ENCODE results near the gene SEL1L3. TPM values are rescaled to one million over a fixed set of nuclear protein-coding genes. Genes with fewer than 3 reads are reported as not detected.

The SEL1L3 gene
- total RNA-seq, 1 donor from 2014 or later, result 91.8 TPM

DNA sequence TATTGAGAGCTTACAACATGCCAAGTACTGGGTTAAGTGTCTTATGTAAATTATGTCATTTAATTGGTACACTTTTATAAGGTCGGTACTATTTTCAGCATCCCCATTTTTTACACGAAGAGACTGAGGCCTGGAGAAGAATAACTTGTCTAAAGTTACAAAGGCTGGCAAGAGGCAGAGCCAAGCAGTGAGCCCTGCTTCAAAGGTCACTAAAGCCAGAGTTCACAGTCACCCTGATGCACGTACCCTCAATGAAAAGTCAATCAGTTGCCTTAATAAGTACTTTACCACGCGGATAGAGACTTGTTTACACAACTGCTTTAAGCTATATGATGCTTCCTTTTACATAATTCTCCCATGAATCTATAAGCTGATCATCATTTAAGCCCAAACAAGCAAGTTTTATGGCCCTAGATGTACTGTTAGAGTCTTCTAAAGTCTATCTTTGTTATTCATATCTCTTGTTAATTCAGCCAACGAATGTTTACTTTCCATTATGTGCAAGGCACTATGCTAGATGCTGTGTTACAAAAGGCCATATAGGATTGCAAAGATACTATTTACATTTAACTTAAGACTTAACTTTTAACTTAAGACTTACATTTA lies 57.4 kb downstream of the SEL1L3 start:
- H3K4me1 Mint-ChIP-seq (ENCODE audit: unreplicated experiment), result no peaks in the 10 kb centered on the region
- no peaks in the 10 kb centered on the region for H3K27me3 Mint-ChIP-seq (ENCODE audit: unreplicated experiment)
- TF ChIP-seq, protein P1, sequence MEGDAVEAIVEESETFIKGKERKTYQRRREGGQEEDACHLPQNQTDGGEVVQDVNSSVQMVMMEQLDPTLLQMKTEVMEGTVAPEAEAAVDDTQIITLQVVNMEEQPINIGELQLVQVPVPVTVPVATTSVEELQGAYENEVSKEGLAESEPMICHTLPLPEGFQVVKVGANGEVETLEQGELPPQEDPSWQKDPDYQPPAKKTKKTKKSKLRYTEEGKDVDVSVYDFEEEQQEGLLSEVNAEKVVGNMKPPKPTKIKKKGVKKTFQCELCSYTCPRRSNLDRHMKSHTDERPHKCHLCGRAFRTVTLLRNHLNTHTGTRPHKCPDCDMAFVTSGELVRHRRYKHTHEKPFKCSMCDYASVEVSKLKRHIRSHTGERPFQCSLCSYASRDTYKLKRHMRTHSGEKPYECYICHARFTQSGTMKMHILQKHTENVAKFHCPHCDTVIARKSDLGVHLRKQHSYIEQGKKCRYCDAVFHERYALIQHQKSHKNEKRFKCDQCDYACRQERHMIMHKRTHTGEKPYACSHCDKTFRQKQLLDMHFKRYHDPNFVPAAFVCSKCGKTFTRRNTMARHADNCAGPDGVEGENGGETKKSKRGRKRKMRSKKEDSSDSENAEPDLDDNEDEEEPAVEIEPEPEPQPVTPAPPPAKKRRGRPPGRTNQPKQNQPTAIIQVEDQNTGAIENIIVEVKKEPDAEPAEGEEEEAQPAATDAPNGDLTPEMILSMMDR (IDR thresholded peaks at IDR 0.05; ENCODE audit: unreplicated experiment), result no peak
- H3K27ac Mint-ChIP-seq (ENCODE audit: unreplicated experiment), result no peak overlapping the region
- H3K36me3 Mint-ChIP-seq (ENCODE audit: low read depth, unreplicated experiment), result peaks cover 34% of the 10 kb centered on the region
- H3K9me3 Mint-ChIP-seq (ENCODE audit: unreplicated experiment), result no peaks in the 10 kb centered on the region
- DNase-seq (ENCODE audit: low spot score), result no peak
- no peak overlapping the region for H3K4me3 Mint-ChIP-seq (ENCODE audit: unreplicated experiment)

DNA sequence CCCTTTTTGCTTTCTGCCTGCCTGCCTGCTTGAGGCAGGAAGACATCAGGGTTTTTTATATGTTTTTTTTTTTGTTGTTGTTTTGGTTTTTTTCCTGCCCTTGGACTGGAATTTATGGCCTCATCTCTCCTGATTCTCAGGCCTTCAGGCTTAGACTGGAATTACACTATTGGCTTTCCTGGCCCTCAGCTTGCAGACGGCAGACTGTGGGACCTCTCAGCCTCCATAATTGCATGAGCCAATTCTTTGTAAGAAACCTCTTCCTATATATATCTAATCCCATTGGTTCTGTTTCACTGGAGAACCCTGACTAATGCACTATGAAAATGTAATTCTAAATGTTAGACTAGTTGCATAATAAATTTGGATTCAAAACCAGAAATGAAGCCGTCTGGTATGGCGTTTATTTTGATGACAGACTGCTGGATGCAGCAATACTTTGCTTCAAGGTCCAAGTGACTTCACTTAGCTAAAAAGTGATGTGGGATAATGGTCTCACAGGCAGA lies 59.0 kb downstream of the SEL1L3 start:
- peaks cover 49% of the 10 kb centered on the region for H3K36me3 Mint-ChIP-seq (ENCODE audit: low read depth, unreplicated experiment)
- no peak for DNase-seq (ENCODE audit: low spot score)

DNA sequence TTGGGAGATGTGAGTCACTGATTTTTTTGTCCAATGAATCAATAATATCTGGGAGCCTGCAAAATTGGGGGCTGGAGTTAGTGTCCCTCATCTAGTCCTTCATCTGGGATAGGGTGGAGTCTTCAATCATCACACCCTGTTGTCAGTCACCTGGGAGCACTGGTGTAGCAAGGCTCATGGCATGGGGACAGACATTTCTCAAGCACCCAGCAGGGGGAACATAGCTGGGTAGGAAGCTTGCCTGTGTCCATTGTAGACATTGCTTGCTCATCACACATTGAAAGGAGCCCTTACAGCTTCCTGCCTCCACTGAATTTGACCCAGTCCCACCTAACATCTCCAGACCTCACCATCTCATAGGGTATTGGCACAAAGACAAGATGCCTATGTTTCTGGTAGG lies 61.2 kb downstream of the SEL1L3 start:
- no peak for DNase-seq (ENCODE audit: low spot score)

More for the DNA sequence above, 59.0 kb downstream of the SEL1L3 start:
- H3K4me1 Mint-ChIP-seq (ENCODE audit: unreplicated experiment), result no peaks in the 10 kb centered on the region
- H3K9me3 Mint-ChIP-seq (ENCODE audit: unreplicated experiment), result no peaks in the 10 kb centered on the region
- no peak overlapping the region for H3K27ac Mint-ChIP-seq (ENCODE audit: unreplicated experiment)
- TF ChIP-seq, protein P1 (IDR thresholded peaks at IDR 0.05; ENCODE audit: unreplicated experiment), result no peak
- H3K4me3 Mint-ChIP-seq (ENCODE audit: unreplicated experiment), result peak overlapping the region; percentile 31
- H3K27me3 Mint-ChIP-seq (ENCODE audit: unreplicated experiment), result no peaks in the 10 kb centered on the region

DNA sequence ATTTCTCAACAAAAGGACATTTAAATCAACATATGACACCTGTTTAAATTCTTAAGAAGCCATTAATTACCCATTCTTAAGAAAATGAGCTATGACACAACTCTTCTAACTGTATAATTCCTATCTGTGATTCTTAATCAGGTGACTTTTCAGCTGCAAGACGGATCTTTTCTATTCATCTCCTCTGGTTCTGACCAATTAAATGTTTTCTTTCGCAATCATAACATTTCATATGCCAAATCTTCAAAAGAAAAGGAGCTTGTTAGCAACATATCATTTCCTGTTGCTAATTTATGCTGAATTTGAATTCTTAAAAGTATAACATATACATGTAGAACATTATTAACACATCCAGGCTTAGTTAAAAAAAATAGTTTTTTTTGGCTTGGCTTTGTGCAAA lies 62.5 kb downstream of the SEL1L3 start:
- peaks cover 68% of the 10 kb centered on the region for H3K36me3 Mint-ChIP-seq (ENCODE audit: low read depth, unreplicated experiment)
- H3K27ac Mint-ChIP-seq (ENCODE audit: unreplicated experiment), result no peak overlapping the region
- H3K4me1 Mint-ChIP-seq (ENCODE audit: unreplicated experiment), result peaks cover 16% of the 10 kb centered on the region
- TF ChIP-seq, protein P1 (IDR thresholded peaks at IDR 0.05; ENCODE audit: unreplicated experiment), result no peak
- H3K4me3 Mint-ChIP-seq (ENCODE audit: unreplicated experiment), result no peak overlapping the region
- peaks cover 5% of the 10 kb centered on the region for H3K27me3 Mint-ChIP-seq (ENCODE audit: unreplicated experiment)
- DNase-seq (ENCODE audit: low spot score), result no peak
- H3K9me3 Mint-ChIP-seq (ENCODE audit: unreplicated experiment), result no peaks in the 10 kb centered on the region

More for the DNA sequence above, 61.2 kb downstream of the SEL1L3 start:
- Mint-ChIP-seq H3K9me3 (ENCODE audit: unreplicated experiment) (no peaks in the 10 kb centered on the region), H3K27me3 (ENCODE audit: unreplicated experiment) (peaks cover 5% of the 10 kb centered on the region), H3K36me3 (ENCODE audit: low read depth, unreplicated experiment) (peaks cover 60% of the 10 kb centered on the region), H3K27ac (ENCODE audit: unreplicated experiment) (no peak overlapping the region), H3K4me3 (ENCODE audit: unreplicated experiment) (no peak overlapping the region), H3K4me1 (ENCODE audit: unreplicated experiment) (peaks cover 13% of the 10 kb centered on the region)
- TF ChIP-seq, protein P1 (IDR thresholded peaks at IDR 0.05; ENCODE audit: unreplicated experiment), result no peak

DNA sequence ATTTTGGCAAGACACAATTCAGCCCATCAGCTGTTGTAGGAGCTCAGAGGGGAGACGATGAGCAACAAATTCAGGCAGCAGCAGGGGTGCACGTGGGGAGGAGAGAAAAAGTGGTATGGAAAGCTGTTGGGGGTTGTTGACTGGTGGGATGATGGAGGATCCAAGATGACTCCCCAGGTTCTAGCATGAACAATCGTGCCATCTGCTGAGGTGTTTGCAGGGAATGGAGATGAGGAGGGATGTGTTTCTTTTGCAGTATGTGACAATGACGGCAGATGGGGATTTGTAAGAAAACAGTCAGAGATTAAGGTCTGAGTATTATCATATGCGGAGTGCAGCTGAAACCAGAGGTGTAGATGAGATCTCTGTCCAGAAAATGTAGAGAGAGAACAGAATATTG lies 63.3 kb downstream of the SEL1L3 start:
- TF ChIP-seq, protein P1 (IDR thresholded peaks at IDR 0.05; ENCODE audit: unreplicated experiment), result no peak
- H3K4me3 Mint-ChIP-seq (ENCODE audit: unreplicated experiment), result no peak overlapping the region
- H3K27me3 Mint-ChIP-seq (ENCODE audit: unreplicated experiment), result peaks cover 5% of the 10 kb centered on the region
- H3K9me3 Mint-ChIP-seq (ENCODE audit: unreplicated experiment), result no peaks in the 10 kb centered on the region
- peaks cover 16% of the 10 kb centered on the region for H3K4me1 Mint-ChIP-seq (ENCODE audit: unreplicated experiment)
- no peak for DNase-seq (ENCODE audit: low spot score)
- no peak overlapping the region for H3K27ac Mint-ChIP-seq (ENCODE audit: unreplicated experiment)
- H3K36me3 Mint-ChIP-seq (ENCODE audit: low read depth, unreplicated experiment), result peaks cover 73% of the 10 kb centered on the region

All from endothelial cell (in vitro differentiated cells).